ENCODE measurements around the gene KYAT1.

- TF ChIP-seq CTCF (IDR thresholded peaks at IDR 0.05) (no peak), POLR2A (IDR thresholded peaks at IDR 0.05) (no peak)
Measured at GRCh38 chr9:128823362-128823902, 58.3 kb downstream of the KYAT1 start.
